Measurements from ENCODE around the gene ESPN. TPM values are rescaled to one million over a fixed set of nuclear protein-coding genes. Genes with fewer than 3 reads are reported as not detected.

Gene ESPN
- total RNA-seq, 8 experiments from 2014 or later = 0.87 to 3.4 (median 1.4) TPM; not detected in 1

GRCh38 chr1:6505367-6506209 is 81.0 kb downstream of the ESPN start:
- H3K27ac ChIP-seq = no peak overlapping the region
- H3K4me1 ChIP-seq (replicated peaks in 1 of 2) = peaks cover 0 to 13% of the 10 kb centered on the region in 2 donors
- no peak overlapping the region for H3K4me3 ChIP-seq
- WGBS, 10 experiments = 40 to 100% (median 86%) methylated on average over 1 to 9 of the region's 31 CpGs; no CpG with 5 or more reads in 2 of the 10 experiments
- in situ Hi-C loops (cut with MboI; ENCODE audit: low pct_unique_long_range_greater_than_20kb in 2 of 9, low sequenced_read_pairs in 9 of 9, unreplicated experiment in 9 of 9) = no loop called here
- ATAC-seq (replicated peaks in 6 of 8) = no peak

GRCh38 chr1:6506210-6507036 is 81.8 kb downstream of the ESPN start:
- ATAC-seq (replicated peaks in 6 of 8) = no peak
- Histone ChIP-seq H3K27ac (no peak overlapping the region), H3K4me3 (no peak overlapping the region), H3K4me1 (replicated peaks in 1 of 2) (peaks cover 0 to 15% of the 10 kb centered on the region in 2 donors)
- 75 to 100% (median 82%) methylated on average over 2 to 9 of the region's 31 CpGs; no CpG with 5 or more reads in 3 of the 10 experiments for WGBS, 10 experiments
- in situ Hi-C loops (cut with MboI; ENCODE audit: low pct_unique_long_range_greater_than_20kb in 2 of 9, low sequenced_read_pairs in 9 of 9, unreplicated experiment in 9 of 9) = no loop called here

- in situ Hi-C loops (cut with MboI; ENCODE audit: low pct_unique_long_range_greater_than_20kb in 2 of 9, low sequenced_read_pairs in 9 of 9, unreplicated experiment in 9 of 9) = no loop called here
- H3K4me1 ChIP-seq (replicated peaks in 1 of 2) = peaks cover 0 to 16% of the 10 kb centered on the region in 2 donors
- 53 to 100% (median 81%) methylated on average over 3 to 6 of the region's 7 CpGs; no CpG with 5 or more reads in 4 of the 10 experiments for WGBS, 10 experiments
- H3K27ac ChIP-seq = no peak overlapping the region
- H3K4me3 ChIP-seq = no peak overlapping the region
- no peak for ATAC-seq (replicated peaks in 6 of 8)
Measured at GRCh38 chr1:6507037-6507428, 82.5 kb downstream of the ESPN start.

- peak in 2 of 8 experiments; percentile 30 to 31 for ATAC-seq (replicated peaks in 6 of 8)
- peaks cover 0 to 15% of the 10 kb centered on the region in 2 donors for H3K4me1 ChIP-seq (replicated peaks in 1 of 2)
- H3K4me3 ChIP-seq = no peak overlapping the region
- no peak overlapping the region for H3K27ac ChIP-seq
- 40 to 100% (median 67%) methylated on average over 1 to 5 of the region's 12 CpGs; no CpG with 5 or more reads in 7 of the 10 experiments for WGBS, 10 experiments
- in situ Hi-C loops (cut with MboI; ENCODE audit: low pct_unique_long_range_greater_than_20kb in 2 of 9, low sequenced_read_pairs in 9 of 9, unreplicated experiment in 9 of 9) = no loop called here
Measured at GRCh38 chr1:6507461-6507911, 82.9 kb downstream of the ESPN start.

- peaks cover 4 to 23% of the 10 kb centered on the region in 2 donors for H3K4me1 ChIP-seq (replicated peaks in 1 of 2)
- in situ Hi-C loops (cut with MboI; ENCODE audit: low pct_unique_long_range_greater_than_20kb in 2 of 9, low sequenced_read_pairs in 9 of 9, unreplicated experiment in 9 of 9) = no loop called here
- no peak overlapping the region for H3K4me3 ChIP-seq
- ATAC-seq (replicated peaks in 6 of 8) = no peak
- no peak overlapping the region for H3K27ac ChIP-seq
- 65 to 100% (median 80%) methylated on average over 1 to 9 of the region's 18 CpGs; no CpG with 5 or more reads in 5 of the 10 experiments for WGBS, 10 experiments
Measured at GRCh38 chr1:6508154-6508815, 83.7 kb downstream of the ESPN start.

GRCh38 chr1:6508816-6509189 is 84.2 kb downstream of the ESPN start:
- H3K27ac ChIP-seq = no peak overlapping the region
- no peak overlapping the region for H3K4me3 ChIP-seq
- ATAC-seq (replicated peaks in 6 of 8) = no peak
- peaks cover 4 to 23% of the 10 kb centered on the region in 2 donors for H3K4me1 ChIP-seq (replicated peaks in 1 of 2)
- in situ Hi-C loops (cut with MboI; ENCODE audit: low pct_unique_long_range_greater_than_20kb in 2 of 9, low sequenced_read_pairs in 9 of 9, unreplicated experiment in 9 of 9) = no loop called here
- WGBS, 10 experiments = 84 to 92% methylated on average over 2 to 6 of the region's 11 CpGs; no CpG with 5 or more reads in 8 of the 10 experiments

GRCh38 chr1:6509220-6509918 is 84.8 kb downstream of the ESPN start:
- 60 to 85% (median 77%) methylated on average over 1 to 18 of the region's 20 CpGs; no CpG with 5 or more reads in 6 of the 10 experiments for WGBS, 10 experiments
- no peak for ATAC-seq (replicated peaks in 6 of 8)
- Histone ChIP-seq H3K27ac (no peak overlapping the region), H3K4me1 (replicated peaks in 1 of 2) (peaks cover 4 to 23% of the 10 kb centered on the region in 2 donors), H3K4me3 (no peak overlapping the region)
- in situ Hi-C loops (cut with MboI; ENCODE audit: low pct_unique_long_range_greater_than_20kb in 2 of 9, low sequenced_read_pairs in 9 of 9, unreplicated experiment in 9 of 9) = no loop called here

GRCh38 chr1:6509919-6510291 is 85.3 kb downstream of the ESPN start:
- Histone ChIP-seq H3K27ac (no peak overlapping the region), H3K4me1 (replicated peaks in 1 of 2) (peaks cover 4 to 23% of the 10 kb centered on the region in 2 donors), H3K4me3 (no peak overlapping the region)
- ATAC-seq (replicated peaks in 6 of 8) = peak in 6 of 8 experiments; percentile 4 to 33 (median 22)
- WGBS, 10 experiments = 53 to 88% (median 82%) methylated on average over 1 to 7 of the region's 10 CpGs; no CpG with 5 or more reads in 4 of the 10 experiments
- in situ Hi-C loops (cut with MboI; ENCODE audit: low pct_unique_long_range_greater_than_20kb in 2 of 9, low sequenced_read_pairs in 9 of 9, unreplicated experiment in 9 of 9) = no loop called here

- in situ Hi-C loops (cut with MboI; ENCODE audit: low pct_unique_long_range_greater_than_20kb in 2 of 9, low sequenced_read_pairs in 9 of 9, unreplicated experiment in 9 of 9) = no loop called here
- no peak overlapping the region for H3K4me3 ChIP-seq
- ATAC-seq (replicated peaks in 6 of 8) = peak in 4 of 8 experiments; percentile 2 to 33 (median 16)
- no peak overlapping the region for H3K27ac ChIP-seq
- peaks cover 4 to 23% of the 10 kb centered on the region in 2 donors for H3K4me1 ChIP-seq (replicated peaks in 1 of 2)
- WGBS, 10 experiments = 95% methylated on average over 5 of the region's 6 CpGs; no CpG with 5 or more reads in 9 of the 10 experiments
Measured at GRCh38 chr1:6510493-6510892, 85.9 kb downstream of the ESPN start.

Other genes starting within 250 kb of the ESPN start
- gene CHD5, start 244.5 kb upstream of the ESPN start, total RNA-seq = 10 to 100 TPM in 1 of 8 experiments, 1 to 10 TPM in 1, under 1 TPM in 6; 0.15 to 18.4 (median 0.63) TPM
- 100 to 1,000 TPM; 340 to 786 (median 466) TPM for gene RPL22, start 225.2 kb upstream of the ESPN start, total RNA-seq
- 100 to 1,000 TPM in 1 of 8 experiments, 10 to 100 TPM in 2, 1 to 10 TPM in 5; 1.8 to 149 (median 7.3) TPM for gene RNF207, start 218.7 kb upstream of the ESPN start, total RNA-seq
- 10 to 100 TPM; 26.5 to 62.1 (median 36.1) TPM for gene ICMT, start 188.8 kb upstream of the ESPN start, total RNA-seq
- under 1 TPM in 3 of 8 experiments, not detected in 5; 0.37 to 0.66 (median 0.42) TPM for gene HES3, start 180.6 kb upstream of the ESPN start, total RNA-seq
- gene GPR153, start 163.7 kb upstream of the ESPN start, total RNA-seq = 10 to 100 TPM; 13.0 to 44.0 (median 15.3) TPM
- gene ACOT7, start 31.0 kb upstream of the ESPN start, total RNA-seq = 100 to 1,000 TPM in 2 of 8 experiments, 10 to 100 TPM in 5, 1 to 10 TPM in 1; 6.9 to 127 (median 80.5) TPM
- 1 to 10 TPM in 4 of 8 experiments, under 1 TPM in 4; 0.14 to 7.8 (median 0.98) TPM for gene HES2, start 4.9 kb upstream of the ESPN start, total RNA-seq
- 1 to 10 TPM; 1.4 to 9.1 (median 5.0) TPM for gene TNFRSF25, start 41.4 kb downstream of the ESPN start, total RNA-seq
- gene PLEKHG5, start 66.9 kb downstream of the ESPN start, total RNA-seq = 10 to 100 TPM in 2 of 8 experiments, 1 to 10 TPM in 6; 1.7 to 16.7 (median 8.4) TPM
- 10 to 100 TPM; 12.9 to 35.2 (median 14.9) TPM for gene NOL9, start 129.7 kb downstream of the ESPN start, total RNA-seq
- gene TAS1R1, start 130.5 kb downstream of the ESPN start, total RNA-seq = under 1 TPM in 7 of 8 experiments, not detected in 1; 0.22 to 0.82 (median 0.33) TPM
- gene ZBTB48, start 155.2 kb downstream of the ESPN start, total RNA-seq = 10 to 100 TPM; 21.9 to 44.4 (median 27.8) TPM
- gene KLHL21, start 178.1 kb downstream of the ESPN start, total RNA-seq = 10 to 100 TPM in 6 of 8 experiments, 1 to 10 TPM in 2; 7.0 to 38.3 (median 12.6) TPM
- gene PHF13, start 189.0 kb downstream of the ESPN start, total RNA-seq = 10 to 100 TPM in 4 of 8 experiments, 1 to 10 TPM in 4; 7.3 to 17.1 (median 10.1) TPM
- gene THAP3, start 200.1 kb downstream of the ESPN start, total RNA-seq = 10 to 100 TPM; 12.8 to 47.5 (median 30.1) TPM

Measured in motor neuron (in vitro differentiated cells).